ENCODE data around the gene PRTFDC1.

The PRTFDC1 gene

DNA sequence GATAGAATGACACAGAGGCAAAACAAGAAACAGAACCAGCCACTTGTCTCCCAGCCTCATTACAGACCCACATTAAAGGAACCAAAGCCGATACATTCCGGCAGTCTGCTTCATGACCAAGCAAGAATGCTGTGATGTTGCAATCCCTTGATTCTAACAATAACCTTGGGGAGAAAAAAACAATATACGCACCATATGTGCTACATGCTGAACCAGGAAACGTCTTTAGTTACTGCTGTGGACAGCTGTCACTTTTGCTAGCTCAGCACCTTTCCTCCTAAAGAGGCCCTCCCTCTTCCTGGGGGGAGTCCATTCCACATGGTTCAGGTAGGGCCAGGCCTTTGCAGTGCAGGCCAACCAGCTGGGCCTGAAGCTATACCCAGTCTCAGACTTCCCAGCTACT is 79.1 kb downstream of the PRTFDC1 start:
- no peak overlapping the region for H3K27ac ChIP-seq (ENCODE audit: low read depth, low read length)
- H3K4me2 ChIP-seq (ENCODE audit: low read depth, low read length, poor library complexity, severe bottlenecking) = no peak overlapping the region
- no peak overlapping the region for H2AFZ ChIP-seq (ENCODE audit: low read depth, low read length, severe bottlenecking)

DNA sequence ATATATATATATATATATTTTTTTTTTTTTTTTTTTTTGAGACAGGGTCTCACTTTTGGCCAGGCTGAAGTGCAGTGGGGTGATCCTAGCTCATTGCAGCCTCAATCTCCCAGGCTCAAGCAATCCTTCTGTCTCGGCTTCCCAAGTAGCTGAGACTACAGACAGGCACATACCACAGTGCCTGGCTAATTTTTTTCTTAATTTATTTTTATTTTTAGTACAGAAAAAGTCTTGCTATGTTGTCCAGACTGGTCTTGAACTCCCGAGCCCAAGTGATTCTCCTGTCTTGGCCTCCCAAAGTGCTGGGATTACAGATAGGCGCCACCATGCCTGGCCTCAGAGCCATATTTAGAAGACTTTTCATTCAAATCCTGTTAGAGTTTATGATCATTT is 79.6 kb downstream of the PRTFDC1 start:
- Histone ChIP-seq H3K27ac (ENCODE audit: low read depth, low read length) (no peak overlapping the region), H3K9ac (ENCODE audit: low read length) (no peak overlapping the region), H2AFZ (ENCODE audit: low read depth, low read length, severe bottlenecking) (no peak overlapping the region)

More for the DNA sequence above, 79.1 kb downstream of the PRTFDC1 start:
- Histone ChIP-seq H3K27me3 (ENCODE audit: low read length) (no peaks in the 10 kb centered on the region), H3K9me3 (ENCODE audit: insufficient read depth, low read length) (no peaks in the 10 kb centered on the region), H3F3A (ENCODE audit: insufficient read depth) (no peaks in the 10 kb centered on the region), H4K20me1 (ENCODE audit: low read depth, low read length) (no peaks in the 10 kb centered on the region), H3K4me3 (ENCODE audit: insufficient read depth, low read length, poor library complexity, severe bottlenecking) (no peak overlapping the region), H3K9ac (ENCODE audit: low read length) (no peak overlapping the region), H3K79me2 (ENCODE audit: insufficient read depth, low read length) (no peaks in the 10 kb centered on the region), H3K36me3 (ENCODE audit: low read length) (no peaks in the 10 kb centered on the region), H3K9me2 (replicated peaks; ENCODE audit: insufficient read depth, low read length) (no peaks in the 10 kb centered on the region)
- TF ChIP-seq, protein P1, sequence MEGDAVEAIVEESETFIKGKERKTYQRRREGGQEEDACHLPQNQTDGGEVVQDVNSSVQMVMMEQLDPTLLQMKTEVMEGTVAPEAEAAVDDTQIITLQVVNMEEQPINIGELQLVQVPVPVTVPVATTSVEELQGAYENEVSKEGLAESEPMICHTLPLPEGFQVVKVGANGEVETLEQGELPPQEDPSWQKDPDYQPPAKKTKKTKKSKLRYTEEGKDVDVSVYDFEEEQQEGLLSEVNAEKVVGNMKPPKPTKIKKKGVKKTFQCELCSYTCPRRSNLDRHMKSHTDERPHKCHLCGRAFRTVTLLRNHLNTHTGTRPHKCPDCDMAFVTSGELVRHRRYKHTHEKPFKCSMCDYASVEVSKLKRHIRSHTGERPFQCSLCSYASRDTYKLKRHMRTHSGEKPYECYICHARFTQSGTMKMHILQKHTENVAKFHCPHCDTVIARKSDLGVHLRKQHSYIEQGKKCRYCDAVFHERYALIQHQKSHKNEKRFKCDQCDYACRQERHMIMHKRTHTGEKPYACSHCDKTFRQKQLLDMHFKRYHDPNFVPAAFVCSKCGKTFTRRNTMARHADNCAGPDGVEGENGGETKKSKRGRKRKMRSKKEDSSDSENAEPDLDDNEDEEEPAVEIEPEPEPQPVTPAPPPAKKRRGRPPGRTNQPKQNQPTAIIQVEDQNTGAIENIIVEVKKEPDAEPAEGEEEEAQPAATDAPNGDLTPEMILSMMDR (IDR thresholded peaks at IDR 0.05; ENCODE audit: insufficient read depth, low read length, poor library complexity, severe bottlenecking) = no peak
- no peak for TF ChIP-seq EZH2phosphoT487 (conservative IDR thresholded peaks at IDR 0.05; ENCODE audit: low read length)

DNA sequence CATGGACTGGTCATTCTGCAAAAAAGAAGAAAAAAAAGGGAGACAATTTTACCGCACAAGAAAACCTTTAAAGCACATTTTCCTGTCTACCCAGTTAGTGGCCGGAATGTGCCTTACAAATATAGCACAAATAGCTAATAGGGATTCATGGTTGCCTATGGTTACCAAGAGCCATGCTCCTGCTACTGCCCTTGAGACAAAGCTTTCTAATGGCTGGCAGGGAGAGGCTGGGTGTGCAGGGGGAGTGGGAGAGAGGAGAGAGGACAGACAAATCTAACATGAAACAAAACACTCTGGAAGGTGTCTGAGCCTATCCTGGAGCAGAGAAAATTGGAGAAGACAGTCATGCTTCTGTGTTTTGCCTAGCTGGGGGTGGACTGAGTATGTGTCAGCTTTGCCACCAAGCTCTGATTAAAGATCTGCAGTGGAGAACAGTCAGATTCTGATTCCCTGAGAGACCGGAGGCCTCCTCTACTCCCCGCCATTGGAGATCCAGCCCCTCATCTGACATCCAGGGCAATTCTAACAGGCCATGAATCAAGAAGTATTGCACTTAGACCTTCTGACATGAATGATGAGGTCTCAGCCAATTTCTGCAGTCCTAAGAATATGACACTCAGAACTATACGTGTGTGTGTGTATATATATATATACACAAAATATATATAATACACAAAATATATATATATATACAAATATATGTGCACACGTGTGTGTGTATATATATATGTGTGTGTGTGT is 80.2 kb downstream of the PRTFDC1 start:
- Histone ChIP-seq H4K20me1 (ENCODE audit: low read depth, low read length) (no peaks in the 10 kb centered on the region), H3K36me3 (ENCODE audit: low read length) (no peaks in the 10 kb centered on the region), H2AFZ (ENCODE audit: low read depth, low read length, severe bottlenecking) (no peak overlapping the region), H3K79me2 (ENCODE audit: insufficient read depth, low read length) (no peaks in the 10 kb centered on the region), H3K27ac (ENCODE audit: low read depth, low read length) (no peak overlapping the region), H3F3A (ENCODE audit: insufficient read depth) (no peaks in the 10 kb centered on the region), H3K9me3 (ENCODE audit: insufficient read depth, low read length) (no peaks in the 10 kb centered on the region), H3K9ac (ENCODE audit: low read length) (no peak overlapping the region), H3K4me3 (ENCODE audit: insufficient read depth, low read length, poor library complexity, severe bottlenecking) (no peak overlapping the region), H3K4me2 (ENCODE audit: low read depth, low read length, poor library complexity, severe bottlenecking) (no peak overlapping the region), H3K9me2 (replicated peaks; ENCODE audit: insufficient read depth, low read length) (no peaks in the 10 kb centered on the region), H3K27me3 (ENCODE audit: low read length) (no peaks in the 10 kb centered on the region)
- TF ChIP-seq, protein P1 (IDR thresholded peaks at IDR 0.05; ENCODE audit: insufficient read depth, low read length, poor library complexity, severe bottlenecking) = no peak
- TF ChIP-seq EZH2phosphoT487 (conservative IDR thresholded peaks at IDR 0.05; ENCODE audit: low read length) = no peak

More for the DNA sequence above, 79.6 kb downstream of the PRTFDC1 start:
- H3K4me3 ChIP-seq (ENCODE audit: insufficient read depth, low read length, poor library complexity, severe bottlenecking) = no peak overlapping the region
- no peak for TF ChIP-seq EZH2phosphoT487 (conservative IDR thresholded peaks at IDR 0.05; ENCODE audit: low read length)
- TF ChIP-seq, protein P1 (IDR thresholded peaks at IDR 0.05; ENCODE audit: insufficient read depth, low read length, poor library complexity, severe bottlenecking) = no peak
- H3K79me2 ChIP-seq (ENCODE audit: insufficient read depth, low read length) = no peaks in the 10 kb centered on the region
- no peaks in the 10 kb centered on the region for H3K36me3 ChIP-seq (ENCODE audit: low read length)
- H4K20me1 ChIP-seq (ENCODE audit: low read depth, low read length) = no peaks in the 10 kb centered on the region
- no peak overlapping the region for H3K4me2 ChIP-seq (ENCODE audit: low read depth, low read length, poor library complexity, severe bottlenecking)
- H3F3A ChIP-seq (ENCODE audit: insufficient read depth) = no peaks in the 10 kb centered on the region
- no peaks in the 10 kb centered on the region for H3K27me3 ChIP-seq (ENCODE audit: low read length)
- H3K9me3 ChIP-seq (ENCODE audit: insufficient read depth, low read length) = no peaks in the 10 kb centered on the region
- no peaks in the 10 kb centered on the region for H3K9me2 ChIP-seq (replicated peaks; ENCODE audit: insufficient read depth, low read length)
